Smooth muscle cell (in vitro differentiated cells): ENCODE results near the gene LAMP2. TPM values are rescaled to one million over a fixed set of nuclear protein-coding genes. Genes with fewer than 3 reads are reported as not detected.

Source experiments
- DNase-seq: peaks from one replicate; lab custom pipeline; 2025; ENCODE audit not compliant: unreplicated experiment; lab: John Stamatoyannopoulos, UW
- H2AFZ ChIP-seq: fragments of 200-600 bp; sonication (generic); 2 replicates; pipeline ENCODE4 v1.6.0; 2016; ENCODE audit warnings: antibody characterized with exemption, low read depth, mild to moderate bottlenecking
- H3F3A ChIP-seq: fragments of 200-600 bp; sonication (generic); 2 replicates; pipeline ENCODE4 v1.6.0; 2017; ENCODE audit warnings: antibody characterized with exemption, low read depth
- H3K27ac ChIP-seq: fragments of 200-600 bp; sonication (generic); 2 replicates; pipeline ENCODE4 v1.5.1; 2016; ENCODE audit warnings: low read depth, mild to moderate bottlenecking
- H3K27me3 ChIP-seq: fragments of 200-600 bp; sonication (generic); 2 replicates; pipeline ENCODE4 v1.6.1; 2016; ENCODE audit warnings: low read depth, mild to moderate bottlenecking
- H3K36me3 ChIP-seq: fragments of 200-600 bp; sonication (generic); 2 replicates; pipeline ENCODE4 v1.5.1; 2016; ENCODE audit warnings: low read depth
- H3K4me1 ChIP-seq: fragments of 200-600 bp; sonication (generic); 2 replicates; pipeline ENCODE4 v1.5.1; 2016; ENCODE audit warnings: low read depth
- H3K4me2 ChIP-seq: fragments of 200-600 bp; sonication (generic); 2 replicates; pipeline ENCODE4 v1.6.0; 2016; ENCODE audit warnings: mild to moderate bottlenecking
- H3K4me3 ChIP-seq: fragments of 200-600 bp; sonication (generic); 2 replicates; pipeline ENCODE4 v1.5.1; 2016; ENCODE audit warnings: mild to moderate bottlenecking
- H3K79me2 ChIP-seq: fragments of 200-600 bp; sonication (generic); 2 replicates; pipeline ENCODE4 v1.6.0; 2016; ENCODE audit warnings: low read depth, mild to moderate bottlenecking
- H3K9ac ChIP-seq: fragments of 200-600 bp; sonication (generic); 2 replicates; pipeline ENCODE4 v1.6.0; 2016; ENCODE audit warnings: low read depth
- H3K9me3 ChIP-seq: fragments of 200-600 bp; sonication (generic); replicated peaks from 2 replicates; pipeline ENCODE4 v1.5.1; 2016; ENCODE audit warnings: low read depth
- H4K20me1 ChIP-seq: fragments of 200-600 bp; sonication (generic); 2 replicates; pipeline ENCODE4 v1.6.0; 2016; ENCODE audit warnings: low read depth
- CTCF ChIP-seq: fragments of 200-600 bp; sonication (generic); IDR thresholded peaks from 2 replicates; pipeline ENCODE4 v1.5.1; 2017; ENCODE audit warnings: borderline replicate concordance, mild to moderate bottlenecking, antibody characterized with exemption; ENCODE audit not compliant: insufficient read depth, poor library complexity, severe bottlenecking
- WGBS: methylation state at CpG from one replicate; pipeline ENCODE4 v1.1.7; 2016; ENCODE audit warnings: low lambda C conversion rate; 5-methylcytosine and 5-hydroxymethylcytosine counted together
- polyA plus RNA-seq: library from polyadenylated mRNA; unstranded; fragments of >200 nt; fragmentation: Nextera tagmentation; extraction: Ambion mirVana; gene quantifications from 2 replicates; pipeline ENCODE4 v1.2.1, GENCODE V29; 2016
- total RNA-seq: library from RNA; depleted of rRNA; stranded (reverse); fragments of >200 nt; gene quantifications from 2 replicates; pipeline ENCODE4 v1.2.3, GENCODE V29; 2014

Gene LAMP2
- total and polyA plus RNA-seq, 2 experiments from 2014 or later, result 134 to 163 TPM

GRCh38 chrX:120486786-120487185, 17.7 kb upstream of the LAMP2 start:
- 80% methylated on average over 9 of the region's 9 CpGs for WGBS
- H3K4me1 ChIP-seq, result no peaks in the 10 kb centered on the region
- TF ChIP-seq CTCF, result no peak
- no peak overlapping the region for H3K27ac ChIP-seq
- no peaks in the 10 kb centered on the region for H3K9me3 ChIP-seq
- no peak overlapping the region for H2AFZ ChIP-seq
- no peak for DNase-seq
- no peak overlapping the region for H3K4me3 ChIP-seq
- no peaks in the 10 kb centered on the region for H4K20me1 ChIP-seq
- no peaks in the 10 kb centered on the region for H3K36me3 ChIP-seq
- H3K9ac ChIP-seq, result no peak overlapping the region
- no peak overlapping the region for H3K4me2 ChIP-seq
- H3K27me3 ChIP-seq, result no peaks in the 10 kb centered on the region
- no peaks in the 10 kb centered on the region for H3K79me2 ChIP-seq
- no peaks in the 10 kb centered on the region for H3F3A ChIP-seq

GRCh38 chrX:120485638-120486520, 16.8 kb upstream of the LAMP2 start:
- peak overlapping the region; percentile 75 for H3K4me2 ChIP-seq
- peak overlapping the region; percentile 27 for H3K9ac ChIP-seq
- peak overlapping the region; percentile 53 for H3K4me3 ChIP-seq
- H3K27ac ChIP-seq, result no peak overlapping the region
- H3K36me3 ChIP-seq, result no peaks in the 10 kb centered on the region
- TF ChIP-seq CTCF, result peak; percentile 45
- no peaks in the 10 kb centered on the region for H3K79me2 ChIP-seq
- H3K27me3 ChIP-seq, result no peaks in the 10 kb centered on the region
- 53% methylated on average over 39 of the region's 39 CpGs for WGBS
- no peaks in the 10 kb centered on the region for H4K20me1 ChIP-seq
- H3K4me1 ChIP-seq, result no peaks in the 10 kb centered on the region
- no peaks in the 10 kb centered on the region for H3F3A ChIP-seq
- H3K9me3 ChIP-seq, result no peaks in the 10 kb centered on the region
- peak overlapping the region; percentile 95 for H2AFZ ChIP-seq
- peak; percentile 36 for DNase-seq

GRCh38 chrX:120485315-120485637, 16.2 kb upstream of the LAMP2 start:
- peak overlapping the region; percentile 75 for H3K4me2 ChIP-seq
- H2AFZ ChIP-seq, result peak overlapping the region; percentile 95
- no peaks in the 10 kb centered on the region for H3K27me3 ChIP-seq
- H3K36me3 ChIP-seq, result no peaks in the 10 kb centered on the region
- TF ChIP-seq CTCF, result no peak
- no peaks in the 10 kb centered on the region for H3K4me1 ChIP-seq
- no peaks in the 10 kb centered on the region for H3F3A ChIP-seq
- H3K9me3 ChIP-seq, result no peaks in the 10 kb centered on the region
- no peaks in the 10 kb centered on the region for H4K20me1 ChIP-seq
- H3K4me3 ChIP-seq, result peak overlapping the region; percentile 53
- no peaks in the 10 kb centered on the region for H3K79me2 ChIP-seq
- peak overlapping the region; percentile 27 for H3K9ac ChIP-seq
- no peak for DNase-seq
- 72% methylated on average over 3 of the region's 3 CpGs for WGBS
- H3K27ac ChIP-seq, result no peak overlapping the region

- WGBS, result 74% methylated on average over 3 of the region's 3 CpGs
- no peaks in the 10 kb centered on the region for H3K79me2 ChIP-seq
- H3F3A ChIP-seq, result no peaks in the 10 kb centered on the region
- no peak overlapping the region for H2AFZ ChIP-seq
- no peaks in the 10 kb centered on the region for H3K36me3 ChIP-seq
- H3K9ac ChIP-seq, result no peak overlapping the region
- no peak overlapping the region for H3K4me2 ChIP-seq
- no peaks in the 10 kb centered on the region for H3K27me3 ChIP-seq
- TF ChIP-seq CTCF, result no peak
- no peaks in the 10 kb centered on the region for H3K4me1 ChIP-seq
- DNase-seq, result no peak
- H3K27ac ChIP-seq, result no peak overlapping the region
- H4K20me1 ChIP-seq, result no peaks in the 10 kb centered on the region
- no peak overlapping the region for H3K4me3 ChIP-seq
- no peaks in the 10 kb centered on the region for H3K9me3 ChIP-seq
Observed at GRCh38 chrX:120477453-120477852, 8.4 kb upstream of the LAMP2 start.
